Caco-2 (cell line): ENCODE data around the gene SVOP. TPM values are rescaled to one million over a fixed set of nuclear protein-coding genes. Genes with fewer than 3 reads are reported as not detected.
"Not testable (repeated sequence)": the region's sequence is repeated elsewhere in the genome, so short reads cannot be mapped to it uniquely, and the experiment has no call there.

ENCODE experiments used
- BruUV-seq: library from RNA; stranded (reverse); fragments of 400-500 nt; replicated peaks from 2 replicates; lab custom pipeline; 2021; lab: Mats Ljungman, UMichigan
- CTCF ChIA-PET: fragments of 300-600 bp; sonication (Branson Sonifier 250); formaldehyde crosslinking; loops from one replicate; lab custom pipeline; 2022; ENCODE audit warnings: antibody characterized with exemption; lab: Charles Lee
- POLR2A ChIA-PET: fragments of 300-600 bp; sonication (Branson Sonifier 250); formaldehyde crosslinking; loops from one replicate; lab custom pipeline; 2022; ENCODE audit warnings: antibody characterized with exemption; lab: Charles Lee
- DNase-seq, 2 experiments: peaks; one replicate each; pipeline versions ENCODE4 v3.0.0 to v3.0.0-alpha.2; 2020 to 2022
- H3K27me3 ChIP-seq: replicated peaks from 2 replicates; pipeline ENCODE4 v1.6.0; 2011; ENCODE audit warnings: low read length; ENCODE audit not compliant: control insufficient read depth, insufficient read depth
- H3K36me3 ChIP-seq: 2 replicates; pipeline ENCODE4 v1.5.1; 2011; ENCODE audit warnings: low read length; ENCODE audit not compliant: control insufficient read depth, insufficient read depth
- H3K4me1 ChIP-seq: fragments of 250-450 bp; sonication (Bioruptor Pico); 2 replicates; pipeline ENCODE4 v1.5.1; 2020; ENCODE audit warnings: mild to moderate bottlenecking
- H3K4me3 ChIP-seq: 2 replicates; pipeline ENCODE4 v1.5.1; 2011; ENCODE audit warnings: low read depth, mild to moderate bottlenecking, control low read depth, low read length
- H3K9me3 ChIP-seq: fragments of 250-450 bp; sonication (Bioruptor Pico); 2 replicates; pipeline ENCODE4 v1.5.1; 2020; ENCODE audit warnings: mild to moderate bottlenecking, moderate library complexity
- H3K27ac Mint-ChIP-seq: one replicate; pipeline ENCODE4 v1.8.0; 2022; ENCODE audit warnings: mixed read lengths; ENCODE audit not compliant: unreplicated experiment
- H3K27me3 Mint-ChIP-seq: one replicate; pipeline ENCODE4 v1.8.0; 2022; ENCODE audit warnings: mixed read lengths; ENCODE audit not compliant: insufficient read depth, unreplicated experiment
- H3K36me3 Mint-ChIP-seq: one replicate; pipeline ENCODE4 v1.8.0; 2022; ENCODE audit warnings: mild to moderate bottlenecking, mixed read lengths; ENCODE audit not compliant: insufficient read depth, unreplicated experiment
- H3K4me1 Mint-ChIP-seq: one replicate; pipeline ENCODE4 v1.8.0; 2022; ENCODE audit warnings: low read depth, mixed read lengths; ENCODE audit not compliant: unreplicated experiment
- H3K4me3 Mint-ChIP-seq: one replicate; pipeline ENCODE4 v1.8.0; 2022; ENCODE audit warnings: mild to moderate bottlenecking, moderate library complexity, mixed read lengths; ENCODE audit not compliant: unreplicated experiment
- H3K9me3 Mint-ChIP-seq: one replicate; pipeline ENCODE4 v1.8.0; 2022; ENCODE audit warnings: mixed read lengths; ENCODE audit not compliant: unreplicated experiment
- CTCF ChIP-seq, 2 experiments: fragments of 200-600 bp in 1 of 2; IDR thresholded peaks; 1 replicate in 1 of 2; 2 replicates in 1 of 2; pipeline versions ENCODE4 v1.5.1 to v1.8.0; 2011 to 2022; ENCODE audit warnings: antibody characterized with exemption in 1 of 2, control low read depth in 1 of 2, inconsistent platforms in 1 of 2, low read depth in 1 of 2, low read length in 1 of 2, mild to moderate bottlenecking in 1 of 2, moderate library complexity in 1 of 2; ENCODE audit not compliant: insufficient read depth in 1 of 2, severe bottlenecking in 1 of 2, unreplicated experiment in 1 of 2
- intact Hi-C: fragments of 100-400 bp; cut with micrococcal nuclease; formaldehyde crosslinking; loops from one replicate; pipeline ENCODE4 v1.10.0; 2022; ENCODE audit not compliant: unreplicated experiment
- total RNA-seq: library from RNA; stranded (reverse); gene quantifications from 2 replicates; pipeline ENCODE4 v1.2.3, GENCODE V29; 2022

The SVOP gene
- total RNA-seq, 1 experiment from 2014 or later = 0.09 TPM

GRCh38 chr12:108875682-108876361, 145.0 kb downstream of the SVOP start:
- Histone ChIP-seq H3K9me3 (no peaks in the 10 kb centered on the region), H3K4me3 (no peak overlapping the region), H3K4me1 (peaks cover 5% of the 10 kb centered on the region), H3K27me3 (no peaks in the 10 kb centered on the region), H3K36me3 (no peaks in the 10 kb centered on the region)
- Mint-ChIP-seq H3K4me3 (no peak overlapping the region), H3K27me3 (no peaks in the 10 kb centered on the region), H3K9me3 (no peaks in the 10 kb centered on the region), H3K36me3 (no peaks in the 10 kb centered on the region), H3K27ac (no peak overlapping the region), H3K4me1 (no peaks in the 10 kb centered on the region)
- CTCF ChIA-PET = no interaction called here
- DNase-seq = no peak
- TF ChIP-seq CTCF (IDR thresholded peaks at IDR 0.05; ENCODE audit: insufficient read depth in 1 of 2, low read depth in 1 of 2, low read length in 1 of 2, severe bottlenecking in 1 of 2, unreplicated experiment in 1 of 2) = no peak
- POLR2A ChIA-PET = no interaction called here
- no TSS peak for BruUV-seq
- intact Hi-C loops = no loop called here

GRCh38 chr12:108875280-108875679, 145.6 kb downstream of the SVOP start:
- no peaks in the 10 kb centered on the region for H3K9me3 ChIP-seq
- POLR2A ChIA-PET = no interaction called here
- peaks cover 5% of the 10 kb centered on the region for H3K4me1 ChIP-seq
- H3K4me3 ChIP-seq = no peak overlapping the region
- no peak overlapping the region for H3K27ac Mint-ChIP-seq
- no peak overlapping the region for H3K4me3 Mint-ChIP-seq
- CTCF ChIA-PET = no interaction called here
- no peak for TF ChIP-seq CTCF (IDR thresholded peaks at IDR 0.05; ENCODE audit: insufficient read depth in 1 of 2, low read depth in 1 of 2, low read length in 1 of 2, severe bottlenecking in 1 of 2, unreplicated experiment in 1 of 2)
- BruUV-seq = no TSS peak
- H3K27me3 ChIP-seq = no peaks in the 10 kb centered on the region
- no peaks in the 10 kb centered on the region for H3K36me3 ChIP-seq
- no peaks in the 10 kb centered on the region for H3K9me3 Mint-ChIP-seq
- intact Hi-C loops = no loop called here
- no peak for DNase-seq
- no peaks in the 10 kb centered on the region for H3K36me3 Mint-ChIP-seq
- H3K4me1 Mint-ChIP-seq = no peaks in the 10 kb centered on the region
- no peaks in the 10 kb centered on the region for H3K27me3 Mint-ChIP-seq

GRCh38 chr12:108868781-108869180, 152.1 kb downstream of the SVOP start:
- Histone ChIP-seq H3K9me3 (no peaks in the 10 kb centered on the region), H3K36me3 (no peaks in the 10 kb centered on the region), H3K27me3 (no peaks in the 10 kb centered on the region), H3K4me3 (no peak overlapping the region), H3K4me1 (peaks cover 5% of the 10 kb centered on the region)
- Mint-ChIP-seq H3K9me3 (no peaks in the 10 kb centered on the region), H3K27me3 (no peaks in the 10 kb centered on the region), H3K4me3 (no peak overlapping the region), H3K36me3 (no peaks in the 10 kb centered on the region), H3K4me1 (no peaks in the 10 kb centered on the region), H3K27ac (no peak overlapping the region)
- no peak for DNase-seq
- ChIA-PET POLR2A (no interaction called here), CTCF (interaction anchor here (1.3 kb wide), 1 partner anchor 15 kb away, joined by 3 read pairs; no protein-coding TSS in a partner anchor)
- no TSS peak for BruUV-seq
- intact Hi-C loops = no loop called here
- TF ChIP-seq CTCF (IDR thresholded peaks at IDR 0.05; ENCODE audit: insufficient read depth in 1 of 2, low read depth in 1 of 2, low read length in 1 of 2, severe bottlenecking in 1 of 2, unreplicated experiment in 1 of 2) = no peak

GRCh38 chr12:108866083-108866482, 154.8 kb downstream of the SVOP start:
- H3K27ac Mint-ChIP-seq, BruUV-seq, H3K27me3 ChIP-seq, intact Hi-C loops, H3K27me3 Mint-ChIP-seq, H3K4me1 Mint-ChIP-seq, H3K36me3 Mint-ChIP-seq, H3K36me3 ChIP-seq, POLR2A ChIA-PET, H3K9me3 ChIP-seq, H3K9me3 Mint-ChIP-seq, DNase-seq, H3K4me3 Mint-ChIP-seq, H3K4me3 ChIP-seq, H3K4me1 ChIP-seq: not testable (repeated sequence)
- CTCF ChIA-PET = interaction anchor here (0.7 kb wide), 3 partner anchors 16 to 85 kb away, joined by 3 to 4 read pairs (median 4); no protein-coding TSS in a partner anchor
